ENCODE results near the gene SDK1. TPM values are rescaled to one million over a fixed set of nuclear protein-coding genes. Genes with fewer than 3 reads are reported as not detected.

The SDK1 gene
- total and polyA plus RNA-seq, 10 of the 15 experiments (the other 5 are each of a cell fraction or from before 2014, with no cell fraction given): 0.14 to 0.33 TPM; not detected in 8

DNA sequence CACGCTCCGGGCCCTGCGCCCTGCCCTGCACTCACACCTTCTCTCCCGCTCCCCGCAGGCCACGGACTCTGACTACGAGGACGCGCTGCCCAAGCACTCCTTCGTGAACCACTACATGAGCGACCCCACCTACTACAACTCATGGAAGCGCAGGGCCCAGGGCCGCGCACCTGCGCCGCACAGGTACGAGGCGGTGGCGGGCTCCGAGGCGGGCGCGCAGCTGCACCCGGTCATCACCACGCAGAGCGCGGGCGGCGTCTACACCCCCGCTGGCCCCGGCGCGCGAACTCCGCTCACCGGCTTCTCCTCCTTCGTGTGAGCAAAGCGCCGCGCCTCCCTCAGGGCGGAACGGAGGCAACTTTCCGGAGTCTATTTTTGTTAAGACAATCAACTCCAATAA lies 964.0 kb downstream of the SDK1 start:
- no peak overlapping the region for H2AFZ ChIP-seq (ENCODE audit: control insufficient read depth, low read depth, low read length)
- 65% methylated on average over 18 of the region's 43 CpGs for WGBS (ENCODE audit: insufficient coverage, insufficient replicate concordance, low lambda C conversion rate, missing lambda C conversion rate)
- ChIA-PET SMC1A (ENCODE audit: uncharacterized antibody, unreplicated experiment) (no interaction called here), RAD21 (ENCODE audit: unreplicated experiment) (no interaction called here), CTCF (no interaction called here), POLR2A (no interaction called here)
- DNase-seq (ENCODE audit: low read depth, low spot score): no peak
- TF ChIP-seq, protein P1, sequence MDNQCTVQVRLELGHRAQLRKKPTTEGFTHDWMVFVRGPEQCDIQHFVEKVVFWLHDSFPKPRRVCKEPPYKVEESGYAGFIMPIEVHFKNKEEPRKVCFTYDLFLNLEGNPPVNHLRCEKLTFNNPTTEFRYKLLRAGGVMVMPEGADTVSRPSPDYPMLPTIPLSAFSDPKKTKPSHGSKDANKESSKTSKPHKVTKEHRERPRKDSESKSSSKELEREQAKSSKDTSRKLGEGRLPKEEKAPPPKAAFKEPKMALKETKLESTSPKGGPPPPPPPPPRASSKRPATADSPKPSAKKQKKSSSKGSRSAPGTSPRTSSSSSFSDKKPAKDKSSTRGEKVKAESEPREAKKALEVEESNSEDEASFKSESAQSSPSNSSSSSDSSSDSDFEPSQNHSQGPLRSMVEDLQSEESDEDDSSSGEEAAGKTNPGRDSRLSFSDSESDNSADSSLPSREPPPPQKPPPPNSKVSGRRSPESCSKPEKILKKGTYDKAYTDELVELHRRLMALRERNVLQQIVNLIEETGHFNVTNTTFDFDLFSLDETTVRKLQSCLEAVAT (IDR thresholded peaks at IDR 0.05): no peak
- TF ChIP-seq, protein P2, sequence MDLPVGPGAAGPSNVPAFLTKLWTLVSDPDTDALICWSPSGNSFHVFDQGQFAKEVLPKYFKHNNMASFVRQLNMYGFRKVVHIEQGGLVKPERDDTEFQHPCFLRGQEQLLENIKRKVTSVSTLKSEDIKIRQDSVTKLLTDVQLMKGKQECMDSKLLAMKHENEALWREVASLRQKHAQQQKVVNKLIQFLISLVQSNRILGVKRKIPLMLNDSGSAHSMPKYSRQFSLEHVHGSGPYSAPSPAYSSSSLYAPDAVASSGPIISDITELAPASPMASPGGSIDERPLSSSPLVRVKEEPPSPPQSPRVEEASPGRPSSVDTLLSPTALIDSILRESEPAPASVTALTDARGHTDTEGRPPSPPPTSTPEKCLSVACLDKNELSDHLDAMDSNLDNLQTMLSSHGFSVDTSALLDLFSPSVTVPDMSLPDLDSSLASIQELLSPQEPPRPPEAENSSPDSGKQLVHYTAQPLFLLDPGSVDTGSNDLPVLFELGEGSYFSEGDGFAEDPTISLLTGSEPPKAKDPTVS (IDR thresholded peaks at IDR 0.05; ENCODE audit: low read depth, low read length): no peak
- no peak for TF ChIP-seq IKZF1 (conservative IDR thresholded peaks at IDR 0.05)
- no peak for TF ChIP-seq SREBF1 (IDR thresholded peaks at IDR 0.05; ENCODE audit: low read length)
- TF ChIP-seq TCF7 (IDR thresholded peaks at IDR 0.05; ENCODE audit: borderline replicate concordance): no peak
- TF ChIP-seq EZH2 (IDR thresholded peaks at IDR 0.05; ENCODE audit: borderline replicate concordance, control insufficient read depth, low read depth, low read length): no peak
- no peak for TF ChIP-seq TBL1XR1 (IDR thresholded peaks at IDR 0.05; ENCODE audit: low read depth, low read length)
- TF ChIP-seq ZBTB11 (CRISPR knock-in tag; IDR thresholded peaks at IDR 0.05): no peak
- TF ChIP-seq, protein P3, sequence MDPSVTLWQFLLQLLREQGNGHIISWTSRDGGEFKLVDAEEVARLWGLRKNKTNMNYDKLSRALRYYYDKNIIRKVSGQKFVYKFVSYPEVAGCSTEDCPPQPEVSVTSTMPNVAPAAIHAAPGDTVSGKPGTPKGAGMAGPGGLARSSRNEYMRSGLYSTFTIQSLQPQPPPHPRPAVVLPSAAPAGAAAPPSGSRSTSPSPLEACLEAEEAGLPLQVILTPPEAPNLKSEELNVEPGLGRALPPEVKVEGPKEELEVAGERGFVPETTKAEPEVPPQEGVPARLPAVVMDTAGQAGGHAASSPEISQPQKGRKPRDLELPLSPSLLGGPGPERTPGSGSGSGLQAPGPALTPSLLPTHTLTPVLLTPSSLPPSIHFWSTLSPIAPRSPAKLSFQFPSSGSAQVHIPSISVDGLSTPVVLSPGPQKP (IDR thresholded peaks at IDR 0.05; ENCODE audit: low read depth, low read length): no peak
- TF ChIP-seq, protein P4, sequence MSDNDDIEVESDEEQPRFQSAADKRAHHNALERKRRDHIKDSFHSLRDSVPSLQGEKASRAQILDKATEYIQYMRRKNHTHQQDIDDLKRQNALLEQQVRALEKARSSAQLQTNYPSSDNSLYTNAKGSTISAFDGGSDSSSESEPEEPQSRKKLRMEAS (IDR thresholded peaks at IDR 0.05; ENCODE audit: low read depth, low read length): no peak
- H3K9ac ChIP-seq (ENCODE audit: control insufficient read depth, insufficient read depth, low read length): no peak overlapping the region
- no peaks in the 10 kb centered on the region for H3K36me3 ChIP-seq (ENCODE audit: control insufficient read depth in 2 of 2, insufficient read depth in 2 of 2, low read length in 1 of 2)
- intact Hi-C loops (cut with micrococcal nuclease; ENCODE audit: unreplicated experiment): no loop called here
- no peak for FAIRE-seq
- H4K20me1 ChIP-seq (ENCODE audit: control insufficient read depth, insufficient read depth): no peaks in the 10 kb centered on the region
- ATAC-seq: no peak
- in situ Hi-C loops (cut with MboI): no loop called here
- no peaks in the 10 kb centered on the region for H3K27me3 ChIP-seq (replicated peaks in 1 of 2; ENCODE audit: control insufficient read depth in 2 of 2, insufficient read depth in 2 of 2, low read length in 1 of 2)
- H3K4me3 ChIP-seq: no peak overlapping the region
- no peak overlapping the region for H3K27ac ChIP-seq (ENCODE audit: control insufficient read depth, insufficient read depth)
- BruUV-seq (replicated peaks): no TSS peak
- no peaks in the 10 kb centered on the region; the same call in 2 of the 3 replicates for H3K9me3 ChIP-seq (replicated peaks; ENCODE audit: control insufficient read depth, insufficient read depth, low read length)
- no peaks in the 10 kb centered on the region for H3K4me1 ChIP-seq (ENCODE audit: control insufficient read depth, insufficient read depth, low read length)
- no peaks in the 10 kb centered on the region for H3K79me2 ChIP-seq (ENCODE audit: control insufficient read depth, insufficient read depth, low read length)
- H3K4me2 ChIP-seq (ENCODE audit: control insufficient read depth, insufficient read depth): no peak overlapping the region

Measured in GM12878 (cell line).